GM12878 (cell line): ENCODE measurements around the gene STAT3. TPM values are rescaled to one million over a fixed set of nuclear protein-coding genes. Genes with fewer than 3 reads are reported as not detected.

Experiments used
- ATF3 ChIP-seq: IDR thresholded peaks from 2 replicates; pipeline ENCODE4 v1.6.1; 2011; ENCODE audit warnings: low read depth, mild to moderate bottlenecking, low read length, moderate library complexity, borderline replicate concordance; ENCODE audit errors: extremely low read depth
- EGR1 ChIP-seq, 2 experiments: IDR thresholded peaks; 1 replicate in 1 of 2; 2 replicates in 1 of 2; pipeline ENCODE4 v1.6.1; 2011 to 2012; ENCODE audit warnings: low read depth in 2 of 2, low read length in 2 of 2, borderline replicate concordance in 1 of 2, mild to moderate bottlenecking in 1 of 2, moderate library complexity in 1 of 2
- ETV6 ChIP-seq, 2 experiments: fragments of 450-650 bp in 1 of 2; IDR thresholded peaks in 1 of 2; conservative IDR thresholded peaks in 1 of 2; 2 replicates each; pipeline ENCODE4 v1.6.1; 2014; ENCODE audit warnings: antibody characterized with exemption in 1 of 2, borderline replicate concordance in 1 of 2, low read depth in 1 of 2, mild to moderate bottlenecking in 1 of 2, moderate library complexity in 1 of 2
- GABPA ChIP-seq: IDR thresholded peaks from 2 replicates; pipeline ENCODE4 v1.6.1; 2014; ENCODE audit warnings: antibody characterized with exemption, low read depth, mild to moderate bottlenecking, inconsistent platforms
- IKZF2 ChIP-seq, 2 experiments: fragments of 450-650 bp; IDR thresholded peaks; 2 replicates each; pipeline ENCODE4 v1.6.1; 2017; ENCODE audit warnings: mild to moderate bottlenecking in 2 of 2, moderate library complexity in 2 of 2
- MXI1 ChIP-seq: fragments of 150-350 bp; IDR thresholded peaks from 2 replicates; pipeline ENCODE4 v1.6.1; 2011; ENCODE audit warnings: low read depth, mild to moderate bottlenecking, inconsistent platforms, low read length, improper control_type of control experiment
- MYB ChIP-seq: fragments of 150-350 bp; IDR thresholded peaks from 2 replicates; pipeline ENCODE4 v1.6.1; 2014; ENCODE audit warnings: mild to moderate bottlenecking, low read depth, low read length, borderline replicate concordance
- NFIC ChIP-seq: IDR thresholded peaks from 2 replicates; pipeline ENCODE4 v1.6.1; 2012; ENCODE audit warnings: low read depth, mild to moderate bottlenecking, inconsistent platforms, low read length, moderate library complexity
- PAX8 ChIP-seq: fragments of 450-650 bp; IDR thresholded peaks from 2 replicates; pipeline ENCODE4 v1.6.1; 2017; ENCODE audit warnings: mild to moderate bottlenecking, moderate library complexity
- SIX5 ChIP-seq: IDR thresholded peaks from 2 replicates; pipeline ENCODE4 v1.6.1; 2011; ENCODE audit warnings: mild to moderate bottlenecking, low read depth, low read length, moderate library complexity; ENCODE audit not compliant: severe bottlenecking
- TCF3 ChIP-seq: IDR thresholded peaks from 2 replicates; pipeline ENCODE4 v1.6.1; 2012; ENCODE audit warnings: low read depth, mild to moderate bottlenecking, low read length, borderline replicate concordance; ENCODE audit not compliant: insufficient read depth
- YBX1 ChIP-seq: fragments of 450-650 bp; IDR thresholded peaks from 2 replicates; pipeline ENCODE4 v1.6.1; 2016; ENCODE audit warnings: antibody characterized with exemption
- ZNF622 ChIP-seq: fragments of 450-650 bp; IDR thresholded peaks from 2 replicates; pipeline ENCODE4 v1.6.1; 2017; ENCODE audit warnings: mild to moderate bottlenecking, inconsistent platforms
- polyA plus RNA-seq, 11 experiments: library from polyadenylated mRNA; depleted of rRNA in 4 of 11; unstranded in 6 of 11; stranded (reverse) in 5 of 11; fragments of >200 nt; fragmentation: Nextera tagmentation in 4 of 11; fragmentation: Illumina TruSeq in 1 of 11; extraction: Ambion mirVana in 4 of 11; extraction: Trizol in 1 of 11; gene quantifications; 1 replicate in 1 of 11; 2 replicates in 10 of 11; pipeline versions ENCODE4 v1.2.1 to v1.2.3, GENCODE V29; 2011 to 2016; ENCODE audit warnings: inconsistent platforms in 2 of 11, missing spikeins in 2 of 11, low read depth in 1 of 11
- total RNA-seq, 4 experiments: library from RNA; depleted of rRNA in 3 of 4; stranded (reverse); fragments of >200 nt in 3 of 4; fragmentation: Illumina TruSeq in 1 of 4; extraction: Trizol in 1 of 4; gene quantifications; 2 replicates each; pipeline versions ENCODE4 v1.2.1 to v1.2.3, GENCODE V29; 2013 to 2021
- TF ChIP-seq, protein P1 (sequence below): IDR thresholded peaks from 2 replicates; pipeline ENCODE4 v1.6.1; 2011; ENCODE audit warnings: borderline replicate concordance, low read depth, mild to moderate bottlenecking, moderate library complexity, mixed read lengths, low read length; ENCODE audit not compliant: insufficient read depth; ENCODE audit errors: extremely low read length
- TF ChIP-seq, protein P2 (sequence below): fragments of 450-650 bp; IDR thresholded peaks from 2 replicates; pipeline ENCODE4 v1.6.1; 2017; ENCODE audit warnings: antibody characterized with exemption, mild to moderate bottlenecking, moderate library complexity
- TF ChIP-seq, protein P3 (sequence below): fragments of 450-650 bp; IDR thresholded peaks from 2 replicates; pipeline ENCODE4 v1.6.1; 2018; ENCODE audit warnings: mild to moderate bottlenecking, low read depth, moderate library complexity; ENCODE audit not compliant: partially characterized antibody
- TF ChIP-seq, protein P4 (sequence below): IDR thresholded peaks from 2 replicates; pipeline ENCODE4 v1.6.1; 2012; ENCODE audit warnings: improper control_type of control experiment, low read depth, low read length; ENCODE audit not compliant: insufficient replicate concordance

STAT3 gene
- total and polyA plus RNA-seq, 10 of the 15 experiments (the other 5 are each of a cell fraction or from before 2014, with no cell fraction given): 18.4 to 96.4 (median 60.9) TPM

DNA sequence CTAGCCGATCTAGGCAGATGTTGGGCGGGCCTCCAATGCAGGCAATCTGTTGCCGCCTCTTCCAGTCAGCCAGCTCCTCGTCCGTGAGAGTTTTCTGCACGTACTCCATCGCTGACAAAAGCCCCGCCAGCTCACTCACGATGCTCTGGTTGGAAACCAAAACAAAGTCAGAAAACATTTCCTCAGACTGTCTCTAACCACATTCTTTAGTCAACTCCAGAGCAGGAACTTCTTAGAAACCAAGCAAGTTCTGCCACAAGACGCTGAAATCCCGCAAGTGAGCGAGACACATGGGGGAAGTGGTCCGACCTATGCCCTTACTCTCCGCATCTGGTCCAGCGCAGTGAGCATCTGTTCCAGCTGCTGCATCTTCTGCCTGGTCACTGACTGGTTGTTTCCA, 50.8 kb downstream of the STAT3 start (continued):
- TF ChIP-seq, protein P1, sequence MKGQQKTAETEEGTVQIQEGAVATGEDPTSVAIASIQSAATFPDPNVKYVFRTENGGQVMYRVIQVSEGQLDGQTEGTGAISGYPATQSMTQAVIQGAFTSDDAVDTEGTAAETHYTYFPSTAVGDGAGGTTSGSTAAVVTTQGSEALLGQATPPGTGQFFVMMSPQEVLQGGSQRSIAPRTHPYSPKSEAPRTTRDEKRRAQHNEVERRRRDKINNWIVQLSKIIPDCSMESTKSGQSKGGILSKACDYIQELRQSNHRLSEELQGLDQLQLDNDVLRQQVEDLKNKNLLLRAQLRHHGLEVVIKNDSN: no peak
- TF ChIP-seq MXI1: peak; percentile 56; the same call in 1 of the 2 replicates
- peak; percentile 92 for TF ChIP-seq TCF3
- peak in 1 of 2 experiments; percentile 89; a peak in 2 of 4 replicates for TF ChIP-seq ETV6 (conservative IDR thresholded peaks at IDR 0.05 in 1 of 2, IDR thresholded peaks at IDR 0.05 in 1 of 2; ENCODE audit: borderline replicate concordance in 1 of 2, low read depth in 1 of 2)
- no peak for TF ChIP-seq YBX1
- TF ChIP-seq, protein P2, sequence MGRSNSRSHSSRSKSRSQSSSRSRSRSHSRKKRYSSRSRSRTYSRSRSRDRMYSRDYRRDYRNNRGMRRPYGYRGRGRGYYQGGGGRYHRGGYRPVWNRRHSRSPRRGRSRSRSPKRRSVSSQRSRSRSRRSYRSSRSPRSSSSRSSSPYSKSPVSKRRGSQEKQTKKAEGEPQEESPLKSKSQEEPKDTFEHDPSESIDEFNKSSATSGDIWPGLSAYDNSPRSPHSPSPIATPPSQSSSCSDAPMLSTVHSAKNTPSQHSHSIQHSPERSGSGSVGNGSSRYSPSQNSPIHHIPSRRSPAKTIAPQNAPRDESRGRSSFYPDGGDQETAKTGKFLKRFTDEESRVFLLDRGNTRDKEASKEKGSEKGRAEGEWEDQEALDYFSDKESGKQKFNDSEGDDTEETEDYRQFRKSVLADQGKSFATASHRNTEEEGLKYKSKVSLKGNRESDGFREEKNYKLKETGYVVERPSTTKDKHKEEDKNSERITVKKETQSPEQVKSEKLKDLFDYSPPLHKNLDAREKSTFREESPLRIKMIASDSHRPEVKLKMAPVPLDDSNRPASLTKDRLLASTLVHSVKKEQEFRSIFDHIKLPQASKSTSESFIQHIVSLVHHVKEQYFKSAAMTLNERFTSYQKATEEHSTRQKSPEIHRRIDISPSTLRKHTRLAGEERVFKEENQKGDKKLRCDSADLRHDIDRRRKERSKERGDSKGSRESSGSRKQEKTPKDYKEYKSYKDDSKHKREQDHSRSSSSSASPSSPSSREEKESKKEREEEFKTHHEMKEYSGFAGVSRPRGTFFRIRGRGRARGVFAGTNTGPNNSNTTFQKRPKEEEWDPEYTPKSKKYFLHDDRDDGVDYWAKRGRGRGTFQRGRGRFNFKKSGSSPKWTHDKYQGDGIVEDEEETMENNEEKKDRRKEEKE: no peak
- no peak for TF ChIP-seq SIX5
- peak; percentile 35; the same call in 1 of the 2 replicates for TF ChIP-seq GABPA
- no peak for TF ChIP-seq ATF3
- peak; percentile 96 to 97 for TF ChIP-seq IKZF2 (IDR thresholded peaks at IDR 0.05)
- TF ChIP-seq PAX8: no peak
- no peak for TF ChIP-seq ZNF622
- TF ChIP-seq, protein P3, sequence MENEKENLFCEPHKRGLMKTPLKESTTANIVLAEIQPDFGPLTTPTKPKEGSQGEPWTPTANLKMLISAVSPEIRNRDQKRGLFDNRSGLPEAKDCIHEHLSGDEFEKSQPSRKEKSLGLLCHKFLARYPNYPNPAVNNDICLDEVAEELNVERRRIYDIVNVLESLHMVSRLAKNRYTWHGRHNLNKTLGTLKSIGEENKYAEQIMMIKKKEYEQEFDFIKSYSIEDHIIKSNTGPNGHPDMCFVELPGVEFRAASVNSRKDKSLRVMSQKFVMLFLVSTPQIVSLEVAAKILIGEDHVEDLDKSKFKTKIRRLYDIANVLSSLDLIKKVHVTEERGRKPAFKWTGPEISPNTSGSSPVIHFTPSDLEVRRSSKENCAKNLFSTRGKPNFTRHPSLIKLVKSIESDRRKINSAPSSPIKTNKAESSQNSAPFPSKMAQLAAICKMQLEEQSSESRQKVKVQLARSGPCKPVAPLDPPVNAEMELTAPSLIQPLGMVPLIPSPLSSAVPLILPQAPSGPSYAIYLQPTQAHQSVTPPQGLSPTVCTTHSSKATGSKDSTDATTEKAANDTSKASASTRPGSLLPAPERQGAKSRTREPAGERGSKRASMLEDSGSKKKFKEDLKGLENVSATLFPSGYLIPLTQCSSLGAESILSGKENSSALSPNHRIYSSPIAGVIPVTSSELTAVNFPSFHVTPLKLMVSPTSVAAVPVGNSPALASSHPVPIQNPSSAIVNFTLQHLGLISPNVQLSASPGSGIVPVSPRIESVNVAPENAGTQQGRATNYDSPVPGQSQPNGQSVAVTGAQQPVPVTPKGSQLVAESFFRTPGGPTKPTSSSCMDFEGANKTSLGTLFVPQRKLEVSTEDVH: no peak
- TF ChIP-seq NFIC: peak; percentile 92
- no peak for TF ChIP-seq MYB
- TF ChIP-seq, protein P4, sequence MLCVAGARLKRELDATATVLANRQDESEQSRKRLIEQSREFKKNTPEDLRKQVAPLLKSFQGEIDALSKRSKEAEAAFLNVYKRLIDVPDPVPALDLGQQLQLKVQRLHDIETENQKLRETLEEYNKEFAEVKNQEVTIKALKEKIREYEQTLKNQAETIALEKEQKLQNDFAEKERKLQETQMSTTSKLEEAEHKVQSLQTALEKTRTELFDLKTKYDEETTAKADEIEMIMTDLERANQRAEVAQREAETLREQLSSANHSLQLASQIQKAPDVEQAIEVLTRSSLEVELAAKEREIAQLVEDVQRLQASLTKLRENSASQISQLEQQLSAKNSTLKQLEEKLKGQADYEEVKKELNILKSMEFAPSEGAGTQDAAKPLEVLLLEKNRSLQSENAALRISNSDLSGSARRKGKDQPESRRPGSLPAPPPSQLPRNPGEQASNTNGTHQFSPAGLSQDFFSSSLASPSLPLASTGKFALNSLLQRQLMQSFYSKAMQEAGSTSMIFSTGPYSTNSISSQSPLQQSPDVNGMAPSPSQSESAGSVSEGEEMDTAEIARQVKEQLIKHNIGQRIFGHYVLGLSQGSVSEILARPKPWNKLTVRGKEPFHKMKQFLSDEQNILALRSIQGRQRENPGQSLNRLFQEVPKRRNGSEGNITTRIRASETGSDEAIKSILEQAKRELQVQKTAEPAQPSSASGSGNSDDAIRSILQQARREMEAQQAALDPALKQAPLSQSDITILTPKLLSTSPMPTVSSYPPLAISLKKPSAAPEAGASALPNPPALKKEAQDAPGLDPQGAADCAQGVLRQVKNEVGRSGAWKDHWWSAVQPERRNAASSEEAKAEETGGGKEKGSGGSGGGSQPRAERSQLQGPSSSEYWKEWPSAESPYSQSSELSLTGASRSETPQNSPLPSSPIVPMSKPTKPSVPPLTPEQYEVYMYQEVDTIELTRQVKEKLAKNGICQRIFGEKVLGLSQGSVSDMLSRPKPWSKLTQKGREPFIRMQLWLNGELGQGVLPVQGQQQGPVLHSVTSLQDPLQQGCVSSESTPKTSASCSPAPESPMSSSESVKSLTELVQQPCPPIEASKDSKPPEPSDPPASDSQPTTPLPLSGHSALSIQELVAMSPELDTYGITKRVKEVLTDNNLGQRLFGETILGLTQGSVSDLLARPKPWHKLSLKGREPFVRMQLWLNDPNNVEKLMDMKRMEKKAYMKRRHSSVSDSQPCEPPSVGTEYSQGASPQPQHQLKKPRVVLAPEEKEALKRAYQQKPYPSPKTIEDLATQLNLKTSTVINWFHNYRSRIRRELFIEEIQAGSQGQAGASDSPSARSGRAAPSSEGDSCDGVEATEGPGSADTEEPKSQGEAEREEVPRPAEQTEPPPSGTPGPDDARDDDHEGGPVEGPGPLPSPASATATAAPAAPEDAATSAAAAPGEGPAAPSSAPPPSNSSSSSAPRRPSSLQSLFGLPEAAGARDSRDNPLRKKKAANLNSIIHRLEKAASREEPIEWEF: no peak
- no peak for TF ChIP-seq EGR1 (IDR thresholded peaks at IDR 0.05; ENCODE audit: borderline replicate concordance in 1 of 2, low read depth in 2 of 2, low read length in 2 of 2)
